HEK293T (cell line): ENCODE measurements around the gene PDE1A.

Experiments used
- CTCF ChIA-PET: fragments of 350-600 bp; formaldehyde crosslinking; extraction: SDS; loops from one replicate; lab custom pipeline; 2021; ENCODE audit warnings: antibody characterized with exemption, inconsistent platforms; lab: Yijun Ruan, JAX
- POLR2A ChIA-PET: fragments of 350-600 bp; formaldehyde crosslinking; extraction: SDS; loops from one replicate; lab custom pipeline; 2020; ENCODE audit warnings: antibody characterized with exemption, inconsistent platforms; lab: Yijun Ruan, JAX
- DNase-seq: peaks from one replicate; pipeline ENCODE4 v3.0.0; 2012; ENCODE audit warnings: mixed read lengths; ENCODE audit errors: extremely low spot score
- ARNT ChIP-seq: fragments of 450-650 bp; IDR thresholded peaks from 2 replicates; pipeline ENCODE4 v1.6.1; 2017; ENCODE audit warnings: mild to moderate bottlenecking
- BHLHE40 ChIP-seq: fragments of 450-650 bp; IDR thresholded peaks from 2 replicates; pipeline ENCODE4 v1.6.1; 2016; ENCODE audit warnings: mild to moderate bottlenecking, moderate library complexity, borderline replicate concordance
- CTBP1 ChIP-seq: fragments of 450-650 bp; IDR thresholded peaks from 2 replicates; pipeline ENCODE4 v1.6.1; 2016; ENCODE audit warnings: borderline replicate concordance
- ELF4 ChIP-seq: fragments of 450-650 bp; IDR thresholded peaks from 2 replicates; pipeline ENCODE4 v1.6.1; 2017; ENCODE audit warnings: antibody characterized with exemption
- FOXA1 ChIP-seq: fragments of 450-650 bp; IDR thresholded peaks from 2 replicates; pipeline ENCODE4 v1.6.1; 2016; ENCODE audit warnings: mild to moderate bottlenecking
- FOXK2 ChIP-seq: fragments of 450-650 bp; IDR thresholded peaks from 2 replicates; pipeline ENCODE4 v1.6.1; 2016; ENCODE audit warnings: mild to moderate bottlenecking
- FOXM1 ChIP-seq: fragments of 450-650 bp; IDR thresholded peaks from 2 replicates; pipeline ENCODE4 v1.6.1; 2017; ENCODE audit warnings: mild to moderate bottlenecking, borderline replicate concordance
- HDGF ChIP-seq: fragments of 450-650 bp; IDR thresholded peaks from 2 replicates; pipeline ENCODE4 v1.6.1; 2017; ENCODE audit warnings: antibody characterized with exemption, borderline replicate concordance
- L3MBTL2 ChIP-seq: fragments of 450-650 bp; conservative IDR thresholded peaks from 2 replicates; pipeline ENCODE4 v1.6.1; 2016; ENCODE audit warnings: mild to moderate bottlenecking
- LEF1 ChIP-seq: fragments of 450-650 bp; IDR thresholded peaks from 2 replicates; pipeline ENCODE4 v1.6.1; 2017; ENCODE audit warnings: mild to moderate bottlenecking, borderline replicate concordance
- NFRKB ChIP-seq: fragments of 450-650 bp; IDR thresholded peaks from 2 replicates; pipeline ENCODE4 v1.6.1; 2016; ENCODE audit warnings: mild to moderate bottlenecking, moderate library complexity
- SP1 ChIP-seq: fragments of 450-650 bp; IDR thresholded peaks from 2 replicates; pipeline ENCODE4 v1.6.1; 2017
- SUZ12 ChIP-seq: fragments of 450-650 bp; IDR thresholded peaks from 2 replicates; pipeline ENCODE4 v1.6.1; 2016; ENCODE audit warnings: mild to moderate bottlenecking
- TARDBP ChIP-seq: fragments of 450-650 bp; IDR thresholded peaks from 2 replicates; pipeline ENCODE4 v1.6.1; 2016
- ZNF384 ChIP-seq: fragments of 450-650 bp; IDR thresholded peaks from 2 replicates; pipeline ENCODE4 v1.6.1; 2016
- TF ChIP-seq, protein P1 (sequence below): fragments of 450-650 bp; IDR thresholded peaks from 2 replicates; pipeline ENCODE4 v1.6.1; 2016

The PDE1A gene

DNA sequence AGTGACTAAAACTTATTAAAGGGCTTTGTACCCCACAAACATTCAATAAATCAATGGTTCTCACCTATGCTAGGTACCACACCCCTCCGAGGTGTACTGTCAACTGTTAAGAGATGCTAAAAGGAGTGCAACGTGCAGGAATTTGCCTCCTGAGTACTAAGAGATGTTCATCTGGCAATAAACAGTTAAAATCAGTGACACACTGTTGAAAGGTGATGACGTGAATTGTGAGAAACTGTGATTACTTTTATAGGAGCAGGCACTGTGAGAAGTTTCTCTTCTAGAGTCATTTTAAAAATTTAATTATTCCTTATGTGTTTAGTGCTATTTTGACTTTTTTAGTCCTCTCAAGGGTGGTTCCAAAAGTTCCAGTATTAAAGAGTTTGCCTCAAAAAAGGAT, 61.0 kb downstream of the PDE1A start:
- TF ChIP-seq LEF1 (no peak), FOXM1 (no peak), L3MBTL2 (no peak), CTBP1 (no peak), FOXA1 (no peak), BHLHE40 (no peak)
- CTCF ChIA-PET, result no interaction called here
- POLR2A ChIA-PET, result no interaction called here
- no peak for DNase-seq

DNA sequence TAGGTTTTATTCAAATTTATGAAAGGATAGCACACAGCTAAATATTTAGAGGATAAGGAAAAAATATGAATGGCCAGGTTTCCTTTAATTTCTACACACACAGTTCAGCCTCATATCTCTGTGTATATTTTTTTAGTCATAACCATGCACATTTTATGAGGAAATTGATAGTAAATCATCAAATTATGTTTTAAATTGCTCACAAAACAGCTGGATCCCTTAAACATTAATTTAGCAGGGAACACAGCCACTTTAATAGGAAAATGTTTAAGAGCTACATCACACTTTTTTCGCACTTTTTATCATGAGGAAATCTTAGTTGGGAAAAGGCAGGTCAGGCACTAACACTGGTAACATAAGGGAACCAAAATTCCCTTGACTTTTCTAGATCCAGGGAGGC, 65.4 kb downstream of the PDE1A start:
- ChIA-PET CTCF (no interaction called here), POLR2A (no interaction called here)
- no peak for DNase-seq
- TF ChIP-seq CTBP1 (0 out of 2 replicates have a peak, but pooled peaks have one; percentile 12), SP1 (no peak), FOXM1 (no peak), SUZ12 (no peak), BHLHE40 (no peak), FOXA1 (no peak), HDGF (no peak), NFRKB (no peak), FOXK2 (no peak), ARNT (no peak), L3MBTL2 (no peak), ELF4 (no peak), TARDBP (no peak), LEF1 (no peak)
- TF ChIP-seq, protein P1, sequence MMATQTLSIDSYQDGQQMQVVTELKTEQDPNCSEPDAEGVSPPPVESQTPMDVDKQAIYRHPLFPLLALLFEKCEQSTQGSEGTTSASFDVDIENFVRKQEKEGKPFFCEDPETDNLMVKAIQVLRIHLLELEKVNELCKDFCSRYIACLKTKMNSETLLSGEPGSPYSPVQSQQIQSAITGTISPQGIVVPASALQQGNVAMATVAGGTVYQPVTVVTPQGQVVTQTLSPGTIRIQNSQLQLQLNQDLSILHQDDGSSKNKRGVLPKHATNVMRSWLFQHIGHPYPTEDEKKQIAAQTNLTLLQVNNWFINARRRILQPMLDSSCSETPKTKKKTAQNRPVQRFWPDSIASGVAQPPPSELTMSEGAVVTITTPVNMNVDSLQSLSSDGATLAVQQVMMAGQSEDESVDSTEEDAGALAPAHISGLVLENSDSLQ, result peak; percentile 57; the same call in 1 of the 2 replicates

DNA sequence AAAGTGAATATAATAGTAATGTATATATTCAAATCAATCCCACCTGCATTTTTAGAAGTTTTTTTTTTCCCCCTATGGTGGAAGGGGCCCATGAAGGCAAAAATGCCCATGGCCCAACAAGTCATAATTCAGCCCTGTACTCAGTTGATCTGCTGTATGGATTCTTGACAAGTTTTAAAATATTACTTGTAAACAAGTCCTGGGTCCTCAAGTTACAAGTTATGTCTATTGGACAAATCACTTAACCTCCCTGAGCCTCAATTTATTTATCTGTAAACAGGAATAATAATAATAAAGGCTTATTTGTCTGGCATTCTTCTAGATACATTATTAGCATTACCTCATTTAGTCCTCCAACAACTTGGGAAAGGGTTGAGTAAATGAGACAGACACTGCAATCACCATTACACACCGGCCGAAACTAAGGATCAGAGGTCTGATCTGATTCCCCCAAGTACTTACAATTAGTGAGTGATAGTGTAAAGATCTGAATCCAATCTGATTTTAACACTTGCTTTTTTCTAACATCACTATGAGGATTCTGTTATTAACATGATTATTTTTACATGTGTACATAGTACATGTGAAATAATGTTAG, 66.1 kb downstream of the PDE1A start:
- CTCF ChIA-PET, result no interaction called here
- TF ChIP-seq FOXA1, result no peak
- TF ChIP-seq HDGF, result no peak
- no peak for TF ChIP-seq SUZ12
- TF ChIP-seq FOXK2, result no peak
- no peak for DNase-seq
- POLR2A ChIA-PET, result no interaction called here

DNA sequence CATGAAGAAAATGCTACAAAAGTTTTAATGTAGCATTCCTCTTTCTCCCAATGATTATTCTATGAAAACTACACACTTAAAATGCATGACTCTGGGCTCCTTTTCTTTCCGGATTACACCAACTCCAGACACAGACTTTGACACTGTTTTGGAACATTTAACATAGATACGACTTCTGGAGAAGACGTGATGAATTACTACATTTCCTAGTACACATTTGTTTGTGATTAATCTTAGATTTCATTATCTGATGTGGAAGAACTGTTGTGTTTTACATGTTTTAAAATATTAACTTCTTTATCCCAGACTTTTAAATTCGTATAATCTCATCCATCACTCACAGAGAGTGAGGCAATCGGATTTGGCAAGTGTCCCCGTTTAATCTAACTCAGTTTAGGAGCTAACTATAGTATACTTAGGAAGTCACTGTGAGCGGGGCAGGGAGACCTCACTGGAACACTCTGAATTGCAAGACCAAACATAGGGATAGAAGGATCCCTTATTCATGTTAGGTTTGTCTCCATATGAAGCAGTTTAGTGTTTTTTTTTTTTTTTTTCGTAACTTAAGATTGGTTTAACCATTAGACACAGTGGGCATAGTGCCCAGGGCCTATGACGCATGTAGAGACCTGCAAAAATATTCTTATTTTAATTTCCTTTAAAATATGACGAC, 66.7 kb downstream of the PDE1A start:
- no peak for DNase-seq
- ChIA-PET CTCF (interaction anchor here (0.7 kb wide), 1 partner anchor 289 kb away, joined by 4 read pairs; no protein-coding TSS in a partner anchor), POLR2A (no interaction called here)
- TF ChIP-seq ZNF384 (no peak), FOXA1 (no peak), ELF4 (no peak), SP1 (no peak), L3MBTL2 (no peak), FOXM1 (no peak), NFRKB (no peak), HDGF (no peak), TARDBP (no peak), FOXK2 (no peak), CTBP1 (no peak), SUZ12 (no peak)
- TF ChIP-seq, protein P1, result no peak

DNA sequence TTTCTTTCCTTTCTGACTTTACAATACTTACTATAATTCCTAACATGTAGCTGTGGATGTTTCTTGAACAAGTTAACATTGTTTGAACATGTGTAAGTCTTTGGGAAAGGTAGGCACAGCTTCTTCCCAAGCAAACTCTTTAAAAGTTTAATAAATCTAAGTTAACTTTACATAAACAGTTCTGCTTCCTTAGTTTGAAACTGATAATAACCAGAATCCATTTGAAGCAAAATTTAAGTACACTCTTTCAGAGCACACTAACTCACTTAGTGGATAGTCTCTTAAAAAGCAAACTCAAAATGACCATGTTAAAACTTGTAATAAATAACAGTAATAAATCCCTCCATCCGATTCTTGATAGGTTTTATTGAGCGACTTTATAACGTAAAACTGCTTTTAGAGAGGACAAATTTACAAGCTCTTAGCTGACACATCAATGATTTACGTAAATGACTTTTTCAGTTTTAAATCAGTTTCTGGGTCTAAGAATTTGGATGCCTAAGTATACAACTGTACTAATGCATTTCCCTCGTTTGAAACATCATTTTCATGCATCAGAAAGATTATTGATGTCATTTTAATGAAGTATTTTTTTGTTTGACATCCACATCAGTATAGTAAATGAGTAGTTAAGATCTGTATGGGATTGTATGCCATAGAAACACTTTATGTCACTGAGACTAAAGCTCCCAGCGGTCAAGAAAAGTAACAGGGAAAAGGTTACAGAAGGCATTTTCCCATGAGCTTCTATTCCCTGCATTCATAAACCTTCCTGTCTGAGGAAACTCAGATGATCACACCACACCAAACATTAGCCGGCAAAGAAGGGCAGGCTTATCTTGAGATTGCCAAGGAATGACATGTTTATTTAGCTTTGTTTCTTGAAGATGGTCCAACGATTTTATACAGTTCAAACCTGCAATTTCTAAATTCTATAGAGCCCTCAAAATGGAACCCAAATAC, 67.5 kb downstream of the PDE1A start:
- ChIA-PET POLR2A (no interaction called here), CTCF (interaction anchor here (0.7 kb wide), 2 partner anchors 290 to 703 kb away, joined by 4 to 5 read pairs; no protein-coding TSS in a partner anchor)
- TF ChIP-seq, protein P1, result peak; percentile 98
- TF ChIP-seq CTBP1, result peak; percentile 87
- peak; percentile 40; the same call in 1 of the 2 replicates for TF ChIP-seq ZNF384
- no peak for TF ChIP-seq NFRKB
- TF ChIP-seq ARNT, result peak; percentile 55; the same call in 1 of the 2 replicates
- peak; percentile 35; the same call in 1 of the 2 replicates for TF ChIP-seq FOXM1
- no peak for TF ChIP-seq SP1
- peak; percentile 67; the same call in 1 of the 2 replicates for TF ChIP-seq LEF1
- peak; percentile 33 for DNase-seq
